ENCODE measurements around the gene RAP1A.
A peak's percentile ranks its signal among the peaks of the same experiment; 100 is the strongest.

RAP1A gene

DNA sequence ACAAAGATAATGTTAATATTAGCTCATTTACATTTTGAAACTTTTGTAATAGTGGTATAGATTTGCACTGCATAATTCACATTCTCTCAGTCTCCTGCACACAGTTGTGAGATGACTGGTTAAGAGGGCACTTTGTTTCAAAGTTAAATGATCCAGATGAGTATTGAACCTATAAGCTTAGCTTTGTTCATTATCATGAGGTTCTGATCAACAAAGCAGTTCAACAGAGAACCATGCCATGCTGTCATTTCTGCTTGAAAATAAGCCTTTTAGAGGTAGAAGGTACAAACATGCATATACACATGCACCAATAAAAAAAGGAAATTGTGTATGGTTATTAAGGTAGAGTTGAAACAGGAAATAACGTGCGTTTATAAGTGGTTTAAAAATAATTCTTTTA is 4.8 kb downstream of the RAP1A start:
- peak overlapping the region; percentile 62 for H3K4me3 ChIP-seq (ENCODE audit: low read length)
- H4K20me1 ChIP-seq (ENCODE audit: control insufficient read depth, insufficient read depth, low read depth, low read length), result no peaks in the 10 kb centered on the region
- no peaks in the 10 kb centered on the region for H3K27me3 ChIP-seq (ENCODE audit: control insufficient read depth, low read length)
- peaks cover 42% of the 10 kb centered on the region for H3K36me3 ChIP-seq (ENCODE audit: control insufficient read depth, low read length)
- peaks cover 83% of the 10 kb centered on the region for H3K4me1 ChIP-seq (ENCODE audit: control insufficient read depth, low read length)
- TF ChIP-seq, protein P1, sequence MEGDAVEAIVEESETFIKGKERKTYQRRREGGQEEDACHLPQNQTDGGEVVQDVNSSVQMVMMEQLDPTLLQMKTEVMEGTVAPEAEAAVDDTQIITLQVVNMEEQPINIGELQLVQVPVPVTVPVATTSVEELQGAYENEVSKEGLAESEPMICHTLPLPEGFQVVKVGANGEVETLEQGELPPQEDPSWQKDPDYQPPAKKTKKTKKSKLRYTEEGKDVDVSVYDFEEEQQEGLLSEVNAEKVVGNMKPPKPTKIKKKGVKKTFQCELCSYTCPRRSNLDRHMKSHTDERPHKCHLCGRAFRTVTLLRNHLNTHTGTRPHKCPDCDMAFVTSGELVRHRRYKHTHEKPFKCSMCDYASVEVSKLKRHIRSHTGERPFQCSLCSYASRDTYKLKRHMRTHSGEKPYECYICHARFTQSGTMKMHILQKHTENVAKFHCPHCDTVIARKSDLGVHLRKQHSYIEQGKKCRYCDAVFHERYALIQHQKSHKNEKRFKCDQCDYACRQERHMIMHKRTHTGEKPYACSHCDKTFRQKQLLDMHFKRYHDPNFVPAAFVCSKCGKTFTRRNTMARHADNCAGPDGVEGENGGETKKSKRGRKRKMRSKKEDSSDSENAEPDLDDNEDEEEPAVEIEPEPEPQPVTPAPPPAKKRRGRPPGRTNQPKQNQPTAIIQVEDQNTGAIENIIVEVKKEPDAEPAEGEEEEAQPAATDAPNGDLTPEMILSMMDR (IDR thresholded peaks at IDR 0.05; ENCODE audit: low read depth, low read length, poor library complexity, severe bottlenecking), result no peak
- peak overlapping the region; percentile 80 for H3K27ac ChIP-seq (ENCODE audit: low read depth, low read length)
- H3K9me2 ChIP-seq (replicated peaks; ENCODE audit: control insufficient read depth, low read length), result no peaks in the 10 kb centered on the region
- H3F3A ChIP-seq (ENCODE audit: control insufficient read depth, insufficient read depth), result peaks cover 26% of the 10 kb centered on the region
- peaks cover 98% of the 10 kb centered on the region for H3K79me2 ChIP-seq (ENCODE audit: control insufficient read depth, low read length)
- H3K9me3 ChIP-seq (ENCODE audit: control insufficient read depth, insufficient read depth, low read length), result no peaks in the 10 kb centered on the region
- peak overlapping the region; percentile 90 for H3K4me2 ChIP-seq (ENCODE audit: low read length)

DNA sequence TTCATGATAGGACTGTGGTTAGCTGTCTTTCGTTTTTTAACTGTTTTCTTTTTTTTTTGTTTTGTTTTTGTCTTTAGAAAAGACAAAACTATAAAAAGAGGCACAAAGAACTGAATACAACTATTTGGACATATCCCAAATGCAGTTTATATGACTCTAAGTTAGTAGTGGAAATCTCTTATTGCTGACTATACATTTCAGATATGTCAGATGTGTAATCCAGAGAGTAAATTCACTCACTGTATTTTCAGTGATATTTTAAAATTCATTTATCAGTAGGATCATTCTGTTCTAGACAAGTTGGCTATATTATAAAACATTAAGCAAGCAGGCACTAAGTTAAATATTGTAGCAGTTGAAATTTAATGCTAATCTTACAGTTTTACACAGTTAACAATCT is 5.7 kb downstream of the RAP1A start:
- Histone ChIP-seq H3K4me2 (ENCODE audit: low read length) (peak overlapping the region; percentile 90), H3F3A (ENCODE audit: control insufficient read depth, insufficient read depth) (peaks cover 26% of the 10 kb centered on the region), H3K4me1 (ENCODE audit: control insufficient read depth, low read length) (peaks cover 92% of the 10 kb centered on the region)

DNA sequence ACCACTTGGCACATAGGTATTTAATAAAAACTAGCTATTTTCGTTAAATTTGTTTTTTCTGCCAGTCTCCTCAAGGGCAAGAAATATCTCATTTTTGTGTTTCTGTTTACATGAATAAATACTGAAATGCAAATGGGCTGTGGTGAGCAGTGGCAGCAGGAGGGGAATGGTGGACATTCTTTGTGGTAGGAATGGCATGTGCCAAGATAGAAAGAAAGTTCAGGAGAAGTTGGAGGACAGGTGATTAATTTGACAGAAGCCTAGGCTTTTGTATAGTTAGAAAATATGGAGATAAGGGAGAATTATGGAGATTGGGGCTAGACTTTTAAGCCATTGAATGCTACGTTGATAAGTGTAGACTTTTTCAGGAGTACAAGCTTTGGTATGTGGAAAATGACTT is 8.6 kb downstream of the RAP1A start:
- Histone ChIP-seq H3K36me3 (ENCODE audit: control insufficient read depth, low read length) (peaks cover 46% of the 10 kb centered on the region), H3K9me2 (replicated peaks; ENCODE audit: control insufficient read depth, low read length) (no peaks in the 10 kb centered on the region), H3K9me3 (ENCODE audit: control insufficient read depth, insufficient read depth, low read length) (no peaks in the 10 kb centered on the region), H3K4me3 (ENCODE audit: low read length) (peak overlapping the region; percentile 57), H3K4me1 (ENCODE audit: control insufficient read depth, low read length) (peaks cover 99% of the 10 kb centered on the region), H3K79me2 (ENCODE audit: control insufficient read depth, low read length) (peaks cover 100% of the 10 kb centered on the region), H3K4me2 (ENCODE audit: low read length) (peak overlapping the region; percentile 60), H3K27ac (ENCODE audit: low read depth, low read length) (peak overlapping the region; percentile 73), H4K20me1 (ENCODE audit: control insufficient read depth, insufficient read depth, low read depth, low read length) (peaks cover 5% of the 10 kb centered on the region; the same call in 1 of the 2 replicates), H3F3A (ENCODE audit: control insufficient read depth, insufficient read depth) (peaks cover 23% of the 10 kb centered on the region), H3K27me3 (ENCODE audit: control insufficient read depth, low read length) (no peaks in the 10 kb centered on the region)
- TF ChIP-seq EZH2phosphoT487 (IDR thresholded peaks at IDR 0.05; ENCODE audit: borderline replicate concordance, low read length), result no peak
- TF ChIP-seq, protein P1 (IDR thresholded peaks at IDR 0.05; ENCODE audit: low read depth, low read length, poor library complexity, severe bottlenecking), result no peak

More for the DNA sequence above, 5.7 kb downstream of the RAP1A start:
- H3K4me3 ChIP-seq (ENCODE audit: low read length), result peak overlapping the region; percentile 62
- H3K9me2 ChIP-seq (replicated peaks; ENCODE audit: control insufficient read depth, low read length), result no peaks in the 10 kb centered on the region
- H3K27me3 ChIP-seq (ENCODE audit: control insufficient read depth, low read length), result no peaks in the 10 kb centered on the region
- H3K9me3 ChIP-seq (ENCODE audit: control insufficient read depth, insufficient read depth, low read length), result no peaks in the 10 kb centered on the region
- peaks cover 100% of the 10 kb centered on the region for H3K79me2 ChIP-seq (ENCODE audit: control insufficient read depth, low read length)
- H3K27ac ChIP-seq (ENCODE audit: low read depth, low read length), result peak overlapping the region; percentile 80
- peaks cover under 1% of the 10 kb centered on the region; the same call in 1 of the 2 replicates for H4K20me1 ChIP-seq (ENCODE audit: control insufficient read depth, insufficient read depth, low read depth, low read length)
- TF ChIP-seq, protein P1 (IDR thresholded peaks at IDR 0.05; ENCODE audit: low read depth, low read length, poor library complexity, severe bottlenecking), result no peak
- peaks cover 50% of the 10 kb centered on the region for H3K36me3 ChIP-seq (ENCODE audit: control insufficient read depth, low read length)

All from DOHH2 (cell line).